Endodermal cell (in vitro differentiated cells): ENCODE results near the gene TP53RK. TPM values are rescaled to one million over a fixed set of nuclear protein-coding genes. Genes with fewer than 3 reads are reported as not detected.

Source experiments
- DNase-seq: peaks from one replicate; pipeline ENCODE4 v3.0.0-alpha.2; 2017
- H3K27ac ChIP-seq: 2 replicates; pipeline ENCODE4 v1.5.1; 2013; ENCODE audit warnings: mild to moderate bottlenecking, low read depth, low read length, moderate library complexity
- H3K27me3 ChIP-seq: 2 replicates; pipeline ENCODE4 v1.6.1; 2013; ENCODE audit warnings: mild to moderate bottlenecking, low read length, moderate library complexity; ENCODE audit not compliant: insufficient read depth, control insufficient read depth, poor library complexity, severe bottlenecking
- H3K36me3 ChIP-seq: 2 replicates; pipeline ENCODE4 v1.7.0; 2013; ENCODE audit warnings: mild to moderate bottlenecking, low read length, moderate library complexity; ENCODE audit not compliant: control insufficient read depth, insufficient read depth
- H3K4me1 ChIP-seq: one replicate; pipeline ENCODE4 v1.7.0; 2013; ENCODE audit warnings: low read length; ENCODE audit not compliant: control insufficient read depth, insufficient read depth
- H3K4me3 ChIP-seq: 2 replicates; pipeline ENCODE4 v1.5.1; 2013; ENCODE audit warnings: mild to moderate bottlenecking, low read length, moderate library complexity
- H3K9ac ChIP-seq: 2 replicates; pipeline ENCODE4 v1.6.1; 2013; ENCODE audit warnings: mild to moderate bottlenecking, low read length, moderate library complexity; ENCODE audit not compliant: poor library complexity, severe bottlenecking; ENCODE audit errors: extremely low read depth
- H3K9me3 ChIP-seq: 2 replicates; pipeline ENCODE4 v1.6.1; 2013; ENCODE audit warnings: mild to moderate bottlenecking, low read length, moderate library complexity; ENCODE audit not compliant: control insufficient read depth
- H3K27ac Mint-ChIP-seq: 2 replicates; pipeline ENCODE4 v1.8.0; 2020; ENCODE audit warnings: mixed read lengths
- H3K27me3 Mint-ChIP-seq: 2 replicates; pipeline ENCODE4 v1.8.0; 2021; ENCODE audit warnings: mild to moderate bottlenecking, mixed read lengths; ENCODE audit not compliant: insufficient read depth
- H3K36me3 Mint-ChIP-seq: 2 replicates; pipeline ENCODE4 v1.8.0; 2020; ENCODE audit warnings: low read depth, mixed read lengths
- H3K4me1 Mint-ChIP-seq: 2 replicates; pipeline ENCODE4 v1.8.0; 2020; ENCODE audit warnings: mixed read lengths
- H3K4me3 Mint-ChIP-seq: 2 replicates; pipeline ENCODE4 v1.8.0; 2020; ENCODE audit warnings: mild to moderate bottlenecking, moderate library complexity, mixed read lengths
- H3K9me3 Mint-ChIP-seq: 2 replicates; pipeline ENCODE4 v1.8.0; 2020; ENCODE audit warnings: mild to moderate bottlenecking, mixed read lengths
- WGBS, 2 experiments: methylation state at CpG; one replicate each; pipeline versions ENCODE4 v1.1.5 to v1.1.7; 2013; ENCODE audit warnings: missing lambda C conversion rate in 2 of 2, mixed read lengths in 1 of 2; ENCODE audit not compliant: insufficient coverage in 1 of 2, insufficient read length in 1 of 2; 5-methylcytosine and 5-hydroxymethylcytosine counted together
- total RNA-seq, 2 donors: library from RNA; stranded (reverse); fragmentation: NEBNext Ultra II Directional in 1 of 2; extraction: Animal tissue kit (Norgen Biotek cat#: 25700) in 1 of 2; gene quantifications; 2 replicates in 1 of 2; 3 replicates in 1 of 2; pipeline ENCODE4 v1.2.1, GENCODE V29; 2021
- TF ChIP-seq, protein P1 (sequence below): fragments of 200-600 bp; sonication (generic); conservative IDR thresholded peaks from 2 replicates; pipeline ENCODE4 v1.5.0; 2021; ENCODE audit warnings: antibody characterized with exemption, mild to moderate bottlenecking

Gene TP53RK
- total RNA-seq, 2 donors from 2014 or later, result 9.4 to 9.9 TPM

GRCh38 chr20:46699651-46700359 is 10.6 kb upstream of the TP53RK start:
- H3K9me3 Mint-ChIP-seq, result peaks cover 4% of the 10 kb centered on the region
- TF ChIP-seq, protein P1, sequence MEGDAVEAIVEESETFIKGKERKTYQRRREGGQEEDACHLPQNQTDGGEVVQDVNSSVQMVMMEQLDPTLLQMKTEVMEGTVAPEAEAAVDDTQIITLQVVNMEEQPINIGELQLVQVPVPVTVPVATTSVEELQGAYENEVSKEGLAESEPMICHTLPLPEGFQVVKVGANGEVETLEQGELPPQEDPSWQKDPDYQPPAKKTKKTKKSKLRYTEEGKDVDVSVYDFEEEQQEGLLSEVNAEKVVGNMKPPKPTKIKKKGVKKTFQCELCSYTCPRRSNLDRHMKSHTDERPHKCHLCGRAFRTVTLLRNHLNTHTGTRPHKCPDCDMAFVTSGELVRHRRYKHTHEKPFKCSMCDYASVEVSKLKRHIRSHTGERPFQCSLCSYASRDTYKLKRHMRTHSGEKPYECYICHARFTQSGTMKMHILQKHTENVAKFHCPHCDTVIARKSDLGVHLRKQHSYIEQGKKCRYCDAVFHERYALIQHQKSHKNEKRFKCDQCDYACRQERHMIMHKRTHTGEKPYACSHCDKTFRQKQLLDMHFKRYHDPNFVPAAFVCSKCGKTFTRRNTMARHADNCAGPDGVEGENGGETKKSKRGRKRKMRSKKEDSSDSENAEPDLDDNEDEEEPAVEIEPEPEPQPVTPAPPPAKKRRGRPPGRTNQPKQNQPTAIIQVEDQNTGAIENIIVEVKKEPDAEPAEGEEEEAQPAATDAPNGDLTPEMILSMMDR, result peak; percentile 90
- no peaks in the 10 kb centered on the region for H3K36me3 Mint-ChIP-seq
- H3K4me3 Mint-ChIP-seq, result no peak overlapping the region
- Histone ChIP-seq H3K27ac (no peak overlapping the region), H3K4me1 (no peaks in the 10 kb centered on the region), H3K9ac (no peak overlapping the region), H3K36me3 (no peaks in the 10 kb centered on the region), H3K4me3 (no peak overlapping the region), H3K9me3 (no peaks in the 10 kb centered on the region), H3K27me3 (no peaks in the 10 kb centered on the region)
- peaks cover 3% of the 10 kb centered on the region for H3K27me3 Mint-ChIP-seq
- no peak overlapping the region for H3K27ac Mint-ChIP-seq
- H3K4me1 Mint-ChIP-seq, result peaks cover 4% of the 10 kb centered on the region
- peak; percentile 81 for DNase-seq
- 59 to 68% methylated on average over 8 to 12 of the region's 12 CpGs for WGBS, 2 experiments

GRCh38 chr20:46698788-46699187 is 9.5 kb upstream of the TP53RK start:
- Histone ChIP-seq H3K36me3 (no peaks in the 10 kb centered on the region), H3K27ac (no peak overlapping the region), H3K27me3 (no peaks in the 10 kb centered on the region), H3K4me3 (no peak overlapping the region), H3K9ac (no peak overlapping the region), H3K4me1 (no peaks in the 10 kb centered on the region), H3K9me3 (no peaks in the 10 kb centered on the region)
- no peak overlapping the region for H3K4me3 Mint-ChIP-seq
- TF ChIP-seq, protein P1, result no peak
- no peaks in the 10 kb centered on the region for H3K36me3 Mint-ChIP-seq
- peaks cover 4% of the 10 kb centered on the region for H3K9me3 Mint-ChIP-seq
- H3K27me3 Mint-ChIP-seq, result peaks cover 3% of the 10 kb centered on the region
- WGBS, 2 experiments, result 94 to 100% methylated on average over 2 of the region's 2 CpGs
- H3K27ac Mint-ChIP-seq, result no peak overlapping the region
- H3K4me1 Mint-ChIP-seq, result peaks cover 2% of the 10 kb centered on the region
- DNase-seq, result no peak

GRCh38 chr20:46696791-46697279 is 7.6 kb upstream of the TP53RK start:
- Histone ChIP-seq H3K4me3 (no peak overlapping the region), H3K27me3 (no peaks in the 10 kb centered on the region), H3K27ac (peak overlapping the region; percentile 98), H3K9me3 (no peaks in the 10 kb centered on the region), H3K36me3 (no peaks in the 10 kb centered on the region), H3K9ac (no peak overlapping the region), H3K4me1 (no peaks in the 10 kb centered on the region)
- Mint-ChIP-seq H3K4me3 (no peak overlapping the region), H3K27ac (no peak overlapping the region), H3K4me1 (peaks cover 2% of the 10 kb centered on the region), H3K9me3 (peaks cover 4% of the 10 kb centered on the region), H3K27me3 (peaks cover 3% of the 10 kb centered on the region), H3K36me3 (no peaks in the 10 kb centered on the region)
- no peak for DNase-seq
- TF ChIP-seq, protein P1, result no peak
- WGBS, 2 experiments, result 83 to 85% methylated on average over 3 of the region's 3 CpGs
